GM19351 (cell line): Measurements from ENCODE around the gene HDAC9.
A peak's percentile ranks its signal among the peaks of the same experiment; 100 is the strongest.

Source experiments
- ATAC-seq: cut with Tn5 transposase; IDR thresholded peaks from one replicate; pipeline ENCODE4 v1.9.1; 2021; ENCODE audit warnings: mild to moderate bottlenecking, moderate library complexity; ENCODE audit not compliant: unreplicated experiment

HDAC9 gene

DNA sequence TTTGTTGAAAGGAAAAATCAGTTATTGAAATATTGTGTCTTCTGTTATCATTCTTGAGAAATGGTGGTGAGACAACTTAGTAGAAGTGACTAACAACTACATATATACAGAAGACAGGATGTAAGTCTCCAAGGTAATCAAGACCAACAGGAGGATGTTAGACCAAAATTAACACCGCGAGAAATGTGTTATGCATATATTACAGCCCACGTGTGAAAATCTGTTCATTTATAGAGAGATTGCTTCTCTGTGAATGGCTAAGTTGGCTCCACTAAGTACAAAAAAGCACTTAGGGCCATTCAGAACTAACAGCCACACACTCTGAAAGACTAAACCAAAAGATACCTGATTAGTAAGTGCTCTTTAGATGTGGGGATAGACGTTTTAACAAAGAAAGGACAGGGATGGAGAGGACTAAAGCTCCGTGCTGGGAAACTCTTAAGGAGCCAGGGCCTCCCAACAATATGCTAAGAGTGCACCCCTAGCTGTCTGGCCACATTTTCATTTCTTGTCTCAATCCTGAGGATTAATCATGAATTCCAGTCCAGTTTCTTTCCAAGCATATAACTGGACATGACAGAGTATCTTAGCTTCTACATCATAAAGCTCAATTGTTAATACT lies 26.5 kb downstream of the HDAC9 start:
- ATAC-seq: peak; percentile 61

DNA sequence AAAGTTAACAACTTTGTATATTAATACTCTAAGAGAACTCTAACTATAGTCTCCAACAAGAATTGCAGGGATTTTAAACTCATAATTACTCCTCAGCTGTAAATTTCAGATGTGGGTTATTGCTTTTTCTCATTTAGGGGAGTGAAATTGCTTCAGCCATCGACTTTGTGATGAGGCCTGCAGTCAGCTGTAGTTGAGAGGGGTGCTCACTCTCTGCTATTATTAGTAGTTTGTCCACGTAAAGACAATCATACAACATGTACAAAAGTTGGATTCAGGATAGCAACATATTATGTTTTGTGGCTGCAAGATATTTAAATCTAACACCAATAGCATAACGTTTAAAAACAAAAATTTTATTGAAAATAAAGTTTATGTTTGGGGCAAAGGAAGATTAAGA lies 28.7 kb downstream of the HDAC9 start:
- no peak for ATAC-seq

DNA sequence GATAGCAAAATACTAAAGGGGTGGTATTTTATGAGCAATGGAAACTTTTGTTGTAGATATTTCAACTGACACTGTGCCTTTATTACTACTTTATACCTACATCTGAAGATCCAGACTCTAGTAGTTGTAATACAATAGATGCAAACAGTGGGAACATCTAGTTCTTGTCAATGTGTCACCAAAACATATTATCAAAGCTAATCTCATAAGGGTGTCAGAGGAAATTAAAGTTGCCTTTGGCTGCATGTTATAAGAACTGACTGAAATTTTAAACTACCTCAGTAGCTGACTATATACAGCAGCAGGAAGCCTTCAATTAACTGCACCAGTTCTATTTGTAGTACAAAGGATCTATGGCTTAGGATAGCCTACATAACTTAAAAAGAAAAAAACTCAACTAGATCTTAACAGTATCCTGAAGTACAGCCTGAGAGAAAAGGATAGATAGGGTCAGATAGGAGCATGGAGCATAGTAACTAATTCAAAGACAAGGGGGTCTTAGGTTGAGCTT lies 30.9 kb downstream of the HDAC9 start:
- ATAC-seq: no peak

DNA sequence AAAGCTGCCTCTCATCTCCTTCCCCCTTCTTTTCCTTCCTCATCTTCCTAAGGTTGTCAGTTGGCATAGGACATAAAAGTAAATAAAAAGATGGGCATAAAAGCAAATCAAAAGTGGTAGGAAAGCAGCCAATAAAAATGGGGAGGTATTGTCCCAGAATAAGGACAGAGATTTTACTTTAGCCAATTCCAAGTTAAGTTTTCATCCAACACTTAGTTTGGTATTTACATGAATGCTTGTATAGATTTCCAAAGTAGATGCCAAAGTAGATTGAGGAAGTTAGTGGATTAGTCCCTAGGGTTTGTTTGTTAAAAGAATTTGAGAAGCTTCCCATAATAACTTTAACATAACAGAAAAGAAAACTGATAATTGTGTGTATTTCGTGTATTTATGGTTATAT lies 33.7 kb downstream of the HDAC9 start:
- ATAC-seq: no peak

DNA sequence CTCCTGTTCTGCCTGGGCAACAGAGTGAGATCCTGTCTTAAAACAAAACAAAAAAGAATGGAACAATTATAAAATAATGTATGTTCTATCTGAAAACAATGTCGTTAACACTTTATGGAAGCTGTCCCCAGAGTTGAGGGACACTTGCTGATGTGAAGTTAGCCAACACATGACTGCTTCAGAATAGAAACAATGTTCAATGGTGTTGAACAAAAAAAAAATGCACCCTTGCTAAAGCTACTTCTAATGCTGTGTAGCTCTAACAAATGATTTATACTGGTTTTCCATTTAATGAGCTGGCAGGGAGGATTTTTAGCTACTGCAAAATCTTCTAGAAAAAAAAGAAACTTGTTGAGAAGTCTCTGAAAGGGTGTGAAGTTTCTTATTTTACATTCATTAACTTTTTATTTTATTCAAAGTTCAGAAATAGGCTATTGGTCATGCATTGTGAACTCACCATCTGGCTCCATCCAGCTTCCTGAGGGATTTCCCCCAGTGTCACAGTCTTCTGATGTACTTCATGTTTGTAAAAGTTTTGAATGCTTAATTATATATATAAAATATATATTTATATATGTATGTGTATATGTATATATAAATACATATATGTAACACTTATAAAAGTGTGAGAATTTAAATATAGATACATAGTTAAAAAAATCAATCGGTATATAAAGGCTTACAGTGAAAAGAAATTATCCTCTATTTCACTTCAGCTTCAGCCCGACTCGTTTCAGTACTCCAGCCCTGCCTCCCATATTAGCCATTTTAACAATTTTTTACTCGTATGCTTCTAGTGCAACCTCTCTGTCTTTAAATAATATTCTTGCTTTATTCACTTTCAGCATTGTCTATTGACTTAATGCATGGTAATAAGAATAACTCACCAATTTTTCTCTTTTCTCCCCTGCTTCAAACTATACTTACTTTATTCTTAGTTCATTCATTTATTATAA lies 35.0 kb downstream of the HDAC9 start:
- peak; percentile 75 for ATAC-seq

DNA sequence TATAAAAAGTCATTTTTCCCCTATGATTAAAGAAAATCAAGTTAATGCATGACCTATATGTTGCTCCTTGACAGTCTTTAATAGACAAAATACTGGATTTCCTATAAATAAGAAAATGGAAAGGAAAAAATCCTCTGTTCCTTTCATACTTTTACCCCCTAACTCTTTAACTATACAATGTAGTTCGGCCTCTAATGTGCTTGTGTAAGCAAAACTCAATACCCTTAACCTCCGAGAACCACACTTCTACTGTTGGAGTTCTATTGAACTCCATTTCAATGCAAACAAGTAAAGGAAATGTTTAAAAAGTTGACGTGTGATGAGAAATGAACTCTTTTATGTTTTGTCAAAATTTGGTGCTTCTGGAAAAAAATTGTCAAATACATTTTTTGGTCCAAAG lies 36.0 kb downstream of the HDAC9 start:
- ATAC-seq: no peak

DNA sequence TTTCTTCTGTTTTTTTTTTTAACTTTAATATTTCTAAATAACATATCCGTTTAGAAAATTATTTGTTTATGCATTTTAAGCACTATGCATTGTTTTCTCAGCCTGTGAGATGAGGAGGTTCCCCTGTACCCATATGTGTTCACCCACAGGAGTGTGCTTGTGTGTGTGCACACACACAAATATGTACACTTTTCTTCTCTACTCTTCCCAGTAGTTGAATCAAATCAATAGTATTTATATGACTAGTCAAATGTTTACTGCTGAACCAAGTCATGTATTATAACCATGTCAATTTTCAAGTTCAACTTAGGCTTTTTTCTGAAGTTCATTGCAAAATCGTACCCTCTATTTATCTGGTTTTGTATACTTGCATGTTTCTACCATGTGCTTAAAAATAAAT lies 37.3 kb downstream of the HDAC9 start:
- ATAC-seq: peak; percentile 31

DNA sequence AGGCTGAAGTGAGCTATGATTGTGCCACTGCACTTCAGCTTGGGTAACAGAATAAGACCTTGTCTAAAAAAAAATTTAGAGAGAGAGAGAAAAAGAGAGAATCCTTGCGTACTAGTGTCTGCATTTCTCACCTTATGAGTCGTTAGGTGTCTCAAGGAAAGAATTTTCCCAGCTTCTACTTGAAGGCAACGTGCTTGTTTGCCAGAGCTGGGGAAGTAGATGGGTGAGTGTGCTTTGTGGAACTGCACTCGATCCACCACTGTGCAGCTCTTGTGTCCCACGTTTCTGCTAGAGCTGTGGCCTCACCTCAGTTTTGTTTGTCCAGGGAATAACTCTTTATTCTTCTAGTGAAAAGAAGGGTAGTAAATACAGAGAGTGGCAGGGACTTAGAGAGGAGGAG lies 38.9 kb downstream of the HDAC9 start:
- ATAC-seq: no peak

DNA sequence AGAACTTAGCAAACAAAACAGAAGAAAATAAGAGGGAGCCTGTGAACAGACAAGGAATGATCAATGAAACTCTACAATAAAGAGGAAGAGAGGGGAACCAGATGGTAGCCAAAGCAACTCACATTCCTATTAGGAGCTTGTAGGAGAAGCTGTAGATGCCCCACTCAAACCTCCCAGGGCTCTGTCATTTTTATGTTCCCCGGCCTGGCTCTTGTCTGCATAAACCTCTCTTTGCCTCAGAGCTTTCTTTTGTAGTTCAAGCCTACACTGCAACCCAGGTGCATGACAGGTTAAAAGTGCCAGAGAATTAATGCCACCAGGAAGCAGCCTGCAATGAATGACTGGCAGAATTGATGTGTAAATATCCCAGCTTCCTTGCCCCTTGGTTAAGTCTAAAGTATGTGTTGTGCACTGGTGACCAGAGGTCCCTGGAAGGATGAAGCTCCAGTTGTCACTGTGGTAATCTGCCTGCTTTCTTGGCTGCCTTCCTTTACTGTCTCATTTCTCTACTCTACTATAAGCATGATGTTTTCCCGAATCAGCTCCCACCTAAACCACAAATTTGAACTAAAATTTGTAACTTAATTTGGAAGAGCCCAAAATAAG lies 40.4 kb downstream of the HDAC9 start:
- ATAC-seq: no peak

DNA sequence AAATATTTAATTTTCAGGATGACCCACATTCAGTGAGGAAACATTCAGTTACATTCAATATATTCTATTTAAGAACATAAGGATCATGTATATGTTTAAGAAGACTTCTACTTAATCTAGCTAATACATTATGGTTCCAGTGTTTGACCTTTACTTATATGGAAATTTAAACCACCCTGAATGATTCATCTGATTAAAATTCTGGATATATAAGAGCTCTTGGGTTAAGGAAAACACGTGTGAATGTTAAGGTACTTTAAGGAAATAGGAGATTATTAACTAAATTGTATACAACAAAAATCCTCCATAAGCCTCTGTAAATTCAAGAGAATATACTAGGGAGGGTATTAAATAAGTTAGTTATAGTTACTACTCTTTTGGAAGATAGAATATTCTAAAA lies 40.9 kb downstream of the HDAC9 start:
- no peak for ATAC-seq

DNA sequence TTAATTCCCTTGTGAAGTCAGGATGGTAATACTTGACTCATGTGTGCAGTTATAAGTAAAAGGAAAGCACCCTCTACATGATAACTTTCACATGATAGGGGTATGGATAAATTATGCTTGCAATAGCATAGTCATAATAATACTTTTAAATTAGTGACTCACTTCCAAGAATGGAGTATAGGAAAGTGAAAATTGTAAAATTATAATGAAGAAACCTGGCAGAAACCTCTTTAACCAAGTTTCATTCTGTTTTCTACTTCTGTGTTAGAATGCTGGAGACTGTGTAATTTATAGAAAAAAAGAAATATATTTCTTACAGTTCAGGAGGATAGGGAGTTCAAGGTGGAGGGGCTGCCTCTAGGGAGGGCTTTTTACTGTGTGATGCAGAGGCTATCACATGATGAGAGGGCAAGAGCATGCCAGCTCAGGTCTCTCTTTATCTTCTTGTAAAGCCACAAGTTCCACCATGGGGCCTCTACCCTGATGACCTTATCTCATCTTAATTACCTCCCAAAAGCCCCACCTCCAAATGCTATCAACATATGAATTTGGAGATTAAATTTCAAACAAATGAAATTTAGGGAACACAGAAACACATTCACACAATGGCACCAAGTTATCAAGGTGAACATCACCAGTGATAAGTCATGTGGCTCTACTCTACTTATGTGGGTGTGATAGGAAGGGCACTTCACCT lies 43.2 kb downstream of the HDAC9 start:
- peak; percentile 72 for ATAC-seq

DNA sequence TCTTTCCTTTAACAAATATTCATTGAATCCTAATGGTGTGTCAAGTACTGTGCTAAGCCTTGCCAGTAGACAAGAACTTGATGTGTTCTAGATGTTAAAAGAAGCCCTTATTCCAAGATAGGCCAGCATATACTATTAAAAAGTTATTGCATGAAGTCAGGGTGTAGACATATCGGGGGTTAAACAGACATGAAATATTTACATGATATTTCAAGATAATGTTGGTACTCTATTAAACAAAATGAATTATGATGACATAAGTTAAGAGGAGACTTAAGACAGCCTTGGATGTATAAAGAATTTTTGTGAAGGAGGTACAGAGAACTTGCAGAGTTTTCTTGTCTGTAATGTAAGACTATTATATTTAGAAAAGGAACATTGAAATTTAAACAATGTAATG lies 44.8 kb downstream of the HDAC9 start:
- ATAC-seq: no peak

DNA sequence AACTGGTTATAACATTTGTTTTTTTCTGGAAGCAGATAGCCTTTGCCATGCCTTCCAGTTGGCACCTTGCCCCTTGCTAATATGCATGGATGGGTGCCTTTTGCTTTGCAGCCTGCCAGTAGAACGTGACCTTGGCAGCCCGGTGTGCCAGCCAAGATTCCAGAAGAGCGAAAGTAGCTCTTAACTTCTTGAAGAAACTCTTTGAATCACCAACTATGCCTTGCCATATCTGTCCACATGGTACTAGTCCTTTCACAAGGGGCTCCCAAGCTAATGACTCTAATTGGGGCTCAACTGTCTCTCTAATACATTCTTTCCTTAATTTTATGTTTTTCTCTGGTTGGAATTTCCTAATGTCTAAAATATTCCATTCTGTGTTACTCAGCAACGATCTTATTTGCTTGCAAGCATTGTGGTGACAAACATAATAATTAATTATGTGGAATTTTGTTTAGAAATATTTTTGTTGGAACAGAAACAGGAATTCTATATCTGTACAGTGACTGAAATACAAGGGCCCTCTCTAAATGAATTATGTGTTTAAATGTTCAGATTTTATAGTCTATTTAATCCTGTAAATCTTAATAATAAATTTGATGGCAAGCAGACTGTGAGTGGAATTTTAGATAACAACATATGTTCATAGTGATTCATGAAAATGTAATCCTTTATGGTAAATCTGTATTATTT lies 45.8 kb downstream of the HDAC9 start:
- no peak for ATAC-seq

DNA sequence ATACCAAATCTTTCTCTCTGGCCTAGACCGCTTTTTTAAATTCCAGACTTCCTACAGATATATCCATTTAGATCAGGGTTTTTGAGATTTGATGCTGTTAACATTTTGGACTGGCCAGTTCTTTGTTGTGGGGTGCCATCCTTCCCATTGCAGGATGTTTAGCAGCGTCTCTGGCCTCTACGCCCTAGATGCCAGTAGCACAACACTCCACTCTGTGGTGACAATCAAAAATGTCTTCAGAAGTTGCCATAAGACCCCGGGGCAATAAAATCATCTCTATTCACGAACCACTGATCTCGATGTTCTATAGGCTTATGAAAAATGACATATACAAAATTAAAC lies 46.3 kb downstream of the HDAC9 start:
- no peak for ATAC-seq

DNA sequence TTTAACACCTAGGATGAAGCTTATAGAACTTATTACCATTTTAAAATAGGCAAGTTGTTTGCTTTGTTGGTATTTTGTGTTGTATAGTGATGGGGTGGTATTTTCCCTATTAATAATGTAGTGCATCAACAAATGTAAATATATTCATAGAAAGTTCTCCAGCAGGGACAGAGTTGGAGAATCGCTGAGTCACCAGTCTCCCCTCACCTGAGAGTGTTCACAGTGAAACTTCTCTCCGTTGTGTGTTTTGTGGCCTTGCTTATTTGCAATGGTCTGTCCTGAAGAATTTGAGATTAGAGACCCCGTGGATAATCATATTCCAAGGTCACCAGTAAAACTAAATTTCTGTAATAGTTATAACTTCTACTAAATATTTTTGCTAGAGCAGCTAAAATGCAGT lies 51.0 kb downstream of the HDAC9 start:
- ATAC-seq: no peak

DNA sequence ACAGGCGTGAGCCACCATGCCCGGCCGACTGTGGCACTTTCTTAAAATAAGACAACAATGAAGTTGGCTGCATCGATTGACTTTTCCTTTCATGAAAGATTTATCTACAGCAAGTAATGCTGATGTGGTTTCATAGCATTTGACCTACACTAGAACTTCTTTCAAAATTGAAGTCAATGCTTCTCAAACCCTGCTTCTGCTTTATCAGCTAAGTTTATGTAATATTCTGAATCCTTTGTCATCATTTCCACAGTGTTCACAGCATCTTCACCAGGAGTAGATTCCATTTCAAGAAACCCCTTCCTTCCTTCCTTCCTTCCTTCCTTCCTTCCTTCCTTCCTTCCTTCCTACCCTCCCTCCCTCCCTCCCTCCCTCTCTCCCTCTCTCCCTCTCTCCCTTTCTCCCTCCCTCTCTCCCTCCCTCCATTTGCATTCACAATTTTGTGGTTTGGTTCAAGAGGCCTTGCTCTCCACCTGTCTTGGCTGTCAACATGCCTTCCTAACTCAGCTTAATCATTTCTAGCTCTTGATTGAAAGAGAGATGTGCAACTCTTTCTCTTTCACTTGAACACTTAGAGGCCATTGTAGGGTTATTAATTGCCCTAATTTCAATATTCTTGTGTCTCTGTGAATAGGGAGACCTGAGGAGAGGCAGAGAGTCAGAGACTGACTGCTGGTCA lies 52.1 kb downstream of the HDAC9 start:
- no peak for ATAC-seq

DNA sequence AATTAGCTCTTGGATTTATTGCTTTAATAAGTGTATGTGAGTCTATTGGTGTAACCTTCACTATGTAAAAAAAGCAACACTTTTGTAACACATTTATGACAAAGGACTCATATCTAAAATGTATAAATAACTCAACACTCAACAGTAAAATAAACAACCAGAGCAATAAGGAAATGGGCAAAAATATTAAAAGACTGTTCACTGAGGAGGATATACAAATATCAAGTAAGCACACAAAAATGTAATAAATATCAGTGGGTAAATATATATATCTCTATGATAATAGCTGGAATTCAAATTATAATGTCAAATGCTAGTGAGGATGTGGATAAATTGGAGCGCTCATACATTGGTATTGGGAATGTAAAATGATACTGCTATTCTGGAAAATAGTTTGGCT lies 53.0 kb downstream of the HDAC9 start:
- no peak for ATAC-seq

DNA sequence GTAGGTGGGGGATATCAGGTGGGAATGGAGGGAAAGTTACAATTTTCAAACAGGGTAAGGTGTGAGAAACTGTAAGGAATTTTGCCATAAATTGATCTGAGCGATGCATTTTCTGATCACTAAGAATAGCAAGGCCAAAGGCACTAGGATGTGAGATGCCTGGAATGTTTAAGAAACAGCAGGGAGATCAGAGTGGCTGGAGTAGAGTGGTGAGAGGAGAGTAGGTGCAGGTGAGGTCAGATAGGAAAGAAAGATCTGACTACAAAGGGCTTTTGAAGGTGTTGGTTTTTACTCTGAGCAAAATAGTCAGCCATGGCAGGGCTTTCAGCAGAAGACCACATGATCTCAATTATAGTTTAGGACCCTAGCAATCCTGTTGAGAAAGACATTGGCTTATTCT lies 55.0 kb downstream of the HDAC9 start:
- no peak for ATAC-seq

DNA sequence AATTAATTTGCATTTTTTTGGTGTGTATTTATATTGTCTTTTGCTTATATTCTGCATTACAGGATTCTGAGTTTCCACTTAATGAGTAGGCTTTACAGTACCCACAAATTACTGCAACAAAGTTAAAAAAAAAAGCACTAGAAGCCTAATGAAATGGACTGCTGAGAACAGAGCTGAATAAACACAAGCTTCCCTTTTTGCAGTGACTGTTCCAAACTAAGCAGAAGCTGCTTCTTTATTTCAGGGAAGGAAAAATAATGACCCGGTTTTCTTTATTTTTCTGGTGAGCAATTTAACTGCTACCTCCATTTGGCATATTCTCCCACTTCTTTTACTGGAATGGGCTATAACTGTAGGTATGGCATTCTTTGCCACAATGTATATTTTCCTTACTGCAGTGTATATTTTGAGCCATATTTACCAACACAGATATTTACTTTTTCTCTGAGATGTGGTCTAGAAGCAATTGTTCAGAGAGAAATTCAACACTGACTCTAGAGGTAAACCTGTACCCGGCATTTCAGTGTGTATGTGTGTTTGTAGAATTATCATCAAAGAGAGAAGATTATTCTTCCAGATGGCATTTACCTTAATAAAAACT lies 56.9 kb downstream of the HDAC9 start:
- ATAC-seq: no peak
